Measurements from ENCODE around the gene SLC2A4RG. TPM values are rescaled to one million over a fixed set of nuclear protein-coding genes. Genes with fewer than 3 reads are reported as not detected.
A peak's percentile ranks its signal among the peaks of the same experiment; 100 is the strongest.

The SLC2A4RG gene
- total and polyA plus RNA-seq, 8 donors = 25.8 to 67.1 (median 33.4) TPM

DNA sequence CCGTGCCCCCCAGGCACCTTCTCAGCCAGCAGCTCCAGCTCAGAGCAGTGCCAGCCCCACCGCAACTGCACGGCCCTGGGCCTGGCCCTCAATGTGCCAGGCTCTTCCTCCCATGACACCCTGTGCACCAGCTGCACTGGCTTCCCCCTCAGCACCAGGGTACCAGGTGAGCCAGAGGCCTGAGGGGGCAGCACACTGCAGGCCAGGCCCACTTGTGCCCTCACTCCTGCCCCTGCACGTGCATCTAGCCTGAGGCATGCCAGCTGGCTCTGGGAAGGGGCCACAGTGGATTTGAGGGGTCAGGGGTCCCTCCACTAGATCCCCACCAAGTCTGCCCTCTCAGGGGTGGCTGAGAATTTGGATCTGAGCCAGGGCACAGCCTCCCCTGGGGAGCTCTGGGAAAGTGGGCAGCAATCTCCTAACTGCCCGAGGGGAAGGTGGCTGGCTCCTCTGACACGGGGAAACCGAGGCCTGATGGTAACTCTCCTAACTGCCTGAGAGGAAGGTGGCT lies 42.2 kb upstream of the SLC2A4RG start:
- WGBS, 2 donors = 49 to 67% methylated on average over 4 to 7 of the region's 7 CpGs
- Histone ChIP-seq H3K27me3 (no peaks in the 10 kb centered on the region), H3K4me3 (no peak overlapping the region), H3K36me3 (no peaks in the 10 kb centered on the region), H3K9me3 (no peaks in the 10 kb centered on the region), H3K4me1 (peaks cover 0 to 12% (median 0%) of the 10 kb centered on the region in 3 donors), H3K27ac (no peak overlapping the region)
- TF ChIP-seq CTCF (IDR thresholded peaks at IDR 0.05) = no peak
- peak in 2 of 4 donors; percentile 3 to 4 for ATAC-seq
- no peak for FAIRE-seq
- peak in 4 of 6 donors; percentile 25 to 79 (median 50) for DNase-seq
- intact Hi-C loops (cut with DNase I) = no loop called here

- no peaks in the 10 kb centered on the region for H3K36me3 ChIP-seq
- intact Hi-C loops (cut with DNase I) = no loop called here
- ATAC-seq (no peak), FAIRE-seq (no peak), DNase-seq (peak in 3 of 6 donors; percentile 20 to 63 (median 58))
- TF ChIP-seq CTCF (IDR thresholded peaks at IDR 0.05) = no peak
- no peak overlapping the region for H3K27ac ChIP-seq
- H3K27me3 ChIP-seq = no peaks in the 10 kb centered on the region
- WGBS, 2 donors = 81 to 85% methylated on average over 40 of the region's 40 CpGs
- H3K4me3 ChIP-seq = no peak overlapping the region
- H3K9me3 ChIP-seq = no peaks in the 10 kb centered on the region
- H3K4me1 ChIP-seq = peaks cover 0 to 12% (median 0%) of the 10 kb centered on the region in 3 donors
These were observed 41.6 kb upstream of the SLC2A4RG start for GRCh38 chr20:63697868-63698545.

DNA sequence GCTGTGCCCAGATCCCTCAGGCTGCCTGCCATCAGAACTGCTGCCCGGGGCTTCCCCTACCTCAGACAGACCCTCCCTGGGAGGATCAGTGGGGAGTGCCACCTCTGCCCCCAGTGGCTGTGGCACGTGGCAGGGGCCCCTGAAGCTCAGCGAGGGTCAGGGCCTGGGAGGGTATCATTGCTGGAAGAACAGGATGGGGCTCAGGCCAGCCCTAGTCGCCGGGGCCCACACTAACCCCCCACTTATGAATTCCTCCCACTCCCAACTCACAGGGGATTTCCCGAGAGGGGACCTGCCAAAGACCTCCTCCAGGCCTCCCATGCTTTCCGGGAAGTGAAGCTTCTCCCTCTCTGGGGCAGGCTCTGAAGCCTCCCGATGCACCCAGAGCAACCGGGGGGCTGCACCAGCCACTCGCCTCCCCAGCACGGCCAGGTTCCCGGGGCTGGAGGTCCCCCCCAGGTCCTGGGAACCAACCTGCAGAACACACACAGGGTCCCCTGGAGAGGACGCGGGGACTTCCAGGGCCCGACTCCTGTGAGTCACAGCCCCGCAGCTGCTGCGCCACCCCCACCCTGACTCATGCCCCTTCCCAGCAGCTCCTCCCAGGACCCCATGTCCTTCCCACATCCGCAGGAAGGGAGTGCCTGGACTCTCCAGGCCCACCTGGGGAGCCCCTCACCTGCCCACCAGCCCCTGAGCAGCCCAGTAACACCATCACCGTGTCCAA lies 40.7 kb upstream of the SLC2A4RG start:
- Histone ChIP-seq H3K27ac (peak overlapping the region in 2 of 4 donors; percentile 39 to 59), H3K4me1 (peaks cover 0 to 12% (median 0%) of the 10 kb centered on the region in 3 donors), H3K9me3 (no peaks in the 10 kb centered on the region), H3K27me3 (no peaks in the 10 kb centered on the region), H3K4me3 (no peak overlapping the region), H3K36me3 (no peaks in the 10 kb centered on the region)
- DNase-seq (peak; percentile 28 to 75 (median 48)), FAIRE-seq (no peak), ATAC-seq (peak in 2 of 4 donors; percentile 36 to 60)
- WGBS, 2 donors = 59 to 68% methylated on average over 18 to 19 of the region's 19 CpGs
- TF ChIP-seq CTCF (IDR thresholded peaks at IDR 0.05) = no peak
- intact Hi-C loops (cut with DNase I) = no loop called here

- FAIRE-seq (no peak), ATAC-seq (no peak), DNase-seq (peak in 2 of 6 donors; percentile 18 to 81)
- Histone ChIP-seq H3K9me3 (no peaks in the 10 kb centered on the region), H3K4me3 (no peak overlapping the region), H3K27me3 (no peaks in the 10 kb centered on the region), H3K4me1 (peaks cover 0 to 12% (median 0%) of the 10 kb centered on the region in 3 donors), H3K36me3 (peaks cover 0 to 5% (median 0%) of the 10 kb centered on the region in 3 donors), H3K27ac (peak overlapping the region in 2 of 4 donors; percentile 39 to 59)
- intact Hi-C loops (cut with DNase I) = no loop called here
- 79 to 87% methylated on average over 24 of the region's 24 CpGs for WGBS, 2 donors
- TF ChIP-seq CTCF (IDR thresholded peaks at IDR 0.05) = no peak
These were observed 39.9 kb upstream of the SLC2A4RG start for GRCh38 chr20:63699466-63700198.

Measured in pancreas (tissue), 10 donors.